Medulla oblongata (tissue), 1 donor: ENCODE data around the gene AGL.
A peak's percentile ranks its signal among the peaks of the same experiment; 100 is the strongest.
"Not testable (repeated sequence)": the region's sequence is repeated elsewhere in the genome, so short reads cannot be mapped to it uniquely, and the experiment has no call there.

Experiments used
- DNase-seq: peaks from one replicate; pipeline ENCODE4 v3.0.0-alpha.2; 2015; ENCODE audit errors: extremely low spot score

Gene AGL

DNA sequence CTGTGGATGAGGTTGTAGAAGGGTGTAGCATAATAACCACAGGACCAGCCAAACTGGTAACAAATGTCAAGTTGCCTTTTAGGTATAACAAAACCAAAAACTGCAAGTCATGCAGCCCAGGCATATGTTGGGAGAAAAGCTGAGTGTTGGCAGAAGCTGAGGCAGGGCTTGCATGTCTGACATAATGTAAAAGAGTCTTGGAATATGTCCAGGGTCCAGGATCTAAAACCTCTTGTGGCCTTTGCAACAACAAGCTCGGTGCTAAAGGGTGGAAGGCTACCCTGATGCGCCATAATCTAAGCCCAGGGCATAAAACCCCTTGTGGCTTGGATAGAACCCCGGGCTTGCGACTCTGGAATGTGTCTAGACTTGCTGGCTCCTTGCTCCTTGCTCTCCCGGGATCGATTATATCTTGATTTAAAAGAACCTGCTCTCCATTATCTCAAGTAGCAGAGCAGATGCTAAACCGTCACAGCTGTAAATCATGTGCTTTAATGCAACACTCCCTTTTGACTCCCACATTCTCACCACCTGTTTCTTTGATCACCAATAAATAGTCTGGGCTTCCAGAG lies 93.1 kb downstream of the AGL start:
- DNase-seq: no peak

DNA sequence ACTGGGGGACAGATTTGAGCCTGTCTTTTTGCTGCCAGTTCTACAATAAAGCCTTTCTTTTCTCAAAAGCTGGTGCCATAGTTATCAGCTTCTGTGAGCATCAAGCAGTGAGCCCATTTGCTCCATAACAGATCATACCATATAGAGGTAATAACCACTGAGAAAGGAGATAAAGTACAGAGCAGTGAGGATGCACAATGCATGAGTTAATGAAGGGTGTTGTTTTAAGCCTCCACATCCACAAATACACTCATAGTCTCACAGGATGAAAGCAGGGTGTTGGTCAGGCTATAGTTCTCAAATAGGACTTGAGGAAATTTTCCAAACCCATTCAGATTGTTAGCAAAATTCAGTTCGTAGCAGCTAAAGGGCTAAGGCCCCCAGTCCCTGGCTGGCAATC lies 94.0 kb downstream of the AGL start:
- no peak for DNase-seq

- DNase-seq: no peak
Measured at GRCh38 chr1:99945174-99945573, 95.0 kb downstream of the AGL start.

DNA sequence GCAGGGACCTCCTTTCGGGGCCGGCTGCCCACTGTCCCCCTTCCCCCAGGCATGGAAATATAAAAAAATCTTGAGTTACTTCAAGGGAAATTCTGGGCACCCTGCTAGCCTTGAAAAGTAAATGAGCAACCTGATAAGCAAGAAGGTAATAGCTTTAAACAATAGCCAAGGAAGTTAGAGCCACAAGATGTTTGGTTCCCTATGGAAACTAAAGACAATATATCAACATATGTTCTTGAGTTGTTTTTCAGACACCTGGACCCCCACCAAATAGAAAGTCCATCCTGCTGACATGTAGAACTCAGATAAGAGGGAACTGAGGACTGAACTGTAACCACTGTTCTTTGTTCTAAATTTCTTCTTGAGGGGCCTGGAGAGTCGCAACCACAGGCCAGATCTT lies 100.3 kb downstream of the AGL start:
- no peak for DNase-seq

DNA sequence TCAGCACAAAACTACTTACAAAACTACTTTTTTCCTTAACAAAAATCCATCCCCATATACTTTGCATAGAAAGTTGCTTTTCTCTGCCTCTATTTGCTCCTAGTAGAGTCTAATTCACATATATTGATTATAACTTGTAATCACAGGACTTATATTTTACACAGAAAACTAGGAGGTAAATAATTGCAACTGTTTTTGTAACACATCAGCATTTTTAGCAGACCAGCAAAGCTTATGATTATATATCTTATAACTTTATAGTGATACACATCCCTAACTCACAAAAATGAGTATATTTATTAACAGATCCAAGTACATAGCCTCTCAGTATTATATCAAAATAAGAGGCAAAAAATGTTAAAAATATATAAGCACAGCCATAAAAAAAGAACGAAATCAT lies 102.4 kb downstream of the AGL start:
- DNase-seq: no peak

- DNase-seq: no peak
Measured at GRCh38 chr1:99955375-99955774, 105.2 kb downstream of the AGL start.

DNA sequence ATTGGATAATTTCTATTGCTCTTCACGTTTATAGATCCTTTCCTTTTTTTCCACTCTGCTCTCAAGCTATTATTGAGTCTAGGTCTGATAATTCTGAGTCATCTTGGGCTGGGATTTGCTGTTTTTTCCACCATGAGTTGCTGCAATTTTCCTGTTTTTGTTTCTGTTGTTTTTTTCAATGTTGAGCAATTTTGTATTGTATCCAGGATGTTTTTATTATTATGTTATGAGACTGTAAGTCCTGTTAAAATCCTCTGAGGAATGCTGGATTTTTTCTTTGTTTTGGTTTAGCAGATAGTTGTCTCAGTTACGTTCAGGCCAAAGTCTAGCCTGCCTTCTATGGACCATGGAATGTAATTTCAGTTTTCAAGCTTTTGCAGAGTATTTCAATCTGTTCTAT lies 106.6 kb downstream of the AGL start:
- DNase-seq: no peak

DNA sequence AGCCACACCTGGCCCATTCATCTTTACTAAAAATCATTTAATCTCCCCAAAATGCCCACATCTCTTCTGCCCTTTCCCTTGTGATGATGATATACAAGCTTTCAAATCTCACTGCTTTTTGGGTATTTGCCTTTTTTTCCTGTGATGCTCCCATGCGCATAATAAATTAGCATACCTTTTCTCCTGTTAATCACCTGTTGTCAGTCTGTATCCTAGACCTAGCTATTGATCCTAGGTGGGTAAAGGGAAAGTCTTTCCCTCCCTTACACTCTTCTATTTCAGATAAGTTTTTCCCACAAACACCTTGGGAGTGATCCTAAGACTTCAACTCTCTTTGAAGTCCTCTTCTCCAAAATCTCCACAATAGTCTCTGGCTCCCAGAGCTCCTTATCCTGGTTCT lies 107.7 kb downstream of the AGL start:
- DNase-seq: no peak

DNA sequence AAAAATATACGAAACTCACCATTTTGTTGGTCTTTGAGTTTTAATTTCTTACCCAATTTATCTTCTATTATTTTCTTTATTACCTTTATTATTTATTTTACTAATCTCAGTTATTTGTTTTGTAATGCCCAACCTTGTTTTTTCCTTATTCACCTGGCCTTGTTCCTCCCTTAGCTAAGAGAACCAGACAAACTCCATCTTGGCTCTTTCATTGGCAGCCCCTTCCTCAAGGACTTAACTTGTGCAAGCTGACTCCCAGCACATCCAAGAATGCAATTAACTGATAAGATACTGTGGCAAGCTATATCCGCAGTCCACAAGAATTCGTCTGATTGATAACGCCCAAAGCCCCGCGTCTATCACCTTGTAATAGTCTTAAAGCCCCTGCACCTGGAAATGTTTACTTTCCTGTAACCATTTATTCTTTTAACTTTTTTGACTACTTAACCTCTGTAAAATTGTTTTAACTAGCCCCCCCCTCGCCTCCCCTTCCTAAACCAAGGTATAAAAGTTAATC lies 109.1 kb downstream of the AGL start:
- not testable (repeated sequence) for DNase-seq

GRCh38 chr1:99960260-99960659 lies 110.1 kb downstream of the AGL start:
- not testable (repeated sequence) for DNase-seq

GRCh38 chr1:99963041-99963795 lies 113.1 kb downstream of the AGL start:
- DNase-seq: no peak

DNA sequence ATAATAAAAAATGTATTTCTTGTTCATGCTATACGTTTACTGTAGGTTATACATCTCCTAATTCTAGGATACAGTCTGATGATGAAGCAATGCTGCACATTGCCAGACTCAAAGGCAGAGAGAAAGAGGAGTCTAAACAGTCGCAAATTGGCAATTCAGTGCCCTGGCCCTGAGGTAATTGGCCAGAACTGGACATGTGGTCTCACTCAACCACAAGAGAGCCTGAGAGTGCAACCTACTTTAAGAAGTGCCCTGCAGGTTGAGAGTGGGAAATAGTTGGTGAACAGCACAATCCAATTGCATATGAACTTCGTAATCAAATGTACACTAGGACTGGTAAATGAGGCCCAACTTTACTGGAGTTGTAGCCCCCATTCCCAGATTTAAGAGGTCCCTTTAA lies 114.6 kb downstream of the AGL start:
- DNase-seq: no peak

GRCh38 chr1:99965646-99966375 lies 115.7 kb downstream of the AGL start:
- no peak for DNase-seq

DNA sequence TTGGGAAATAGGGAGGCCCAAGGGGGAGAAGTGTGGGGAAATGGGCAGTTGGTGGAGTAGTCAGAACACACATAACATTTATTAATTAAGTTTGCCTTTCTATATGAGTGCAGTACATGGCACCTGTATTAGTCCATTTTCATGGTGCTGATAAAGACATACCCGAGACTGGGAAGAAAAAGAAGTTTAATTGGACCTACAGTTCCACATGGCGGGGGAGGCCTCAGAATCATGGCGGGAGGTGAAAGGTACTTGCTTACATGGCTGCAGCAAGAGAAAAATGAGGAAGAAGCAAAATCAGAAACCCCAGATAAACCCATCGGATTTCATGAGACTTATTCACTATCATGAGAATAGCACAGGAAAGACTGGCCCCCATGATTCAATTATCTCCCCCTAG lies 118.1 kb downstream of the AGL start:
- DNase-seq: no peak

GRCh38 chr1:99969260-99969728 lies 119.1 kb downstream of the AGL start:
- DNase-seq: no peak

- DNase-seq: peak; percentile 66
Measured at GRCh38 chr1:99969729-99970621, 119.8 kb downstream of the AGL start, which contains the start of gene SLC35A3. TSS of gene SLC35A3 (plus strand) at chr1:99969996. CDS start at chr1:99993555, 23,559 bp downstream.

- peak; percentile 5 for DNase-seq
Measured at GRCh38 chr1:99970713-99971255, 120.6 kb downstream of the AGL start.

DNA sequence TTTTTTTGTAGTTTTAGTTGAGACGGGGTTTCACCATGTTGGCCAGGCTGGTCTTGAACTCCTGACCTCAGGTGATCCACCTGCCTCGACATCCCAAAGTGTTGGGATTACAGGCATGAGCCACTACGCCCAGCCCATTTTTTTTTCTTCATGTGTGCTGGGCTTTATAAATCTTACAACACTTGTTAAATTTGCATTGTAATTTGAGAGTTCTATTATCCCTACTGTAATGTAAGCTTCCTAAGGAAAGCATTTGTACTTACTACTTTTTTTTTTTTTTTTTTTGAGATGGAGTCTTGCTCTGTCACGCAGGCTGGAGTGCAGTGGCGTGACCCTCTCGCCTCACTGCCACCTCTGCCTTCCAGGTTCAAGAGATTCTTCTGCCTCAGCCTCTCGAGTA lies 121.9 kb downstream of the AGL start:
- DNase-seq: not testable (repeated sequence)
